Upper lobe of right lung (tissue), 1 donor: ENCODE measurements around the gene TMEM187. TPM values are rescaled to one million over a fixed set of nuclear protein-coding genes. Genes with fewer than 3 reads are reported as not detected.

Experiments
- ATAC-seq: fragments of 200-7000 bp; cut with Tn5 transposase; one replicate; pipeline ENCODE4 v1.9.1; 2020; ENCODE audit warnings: mild to moderate bottlenecking, moderate library complexity
- DNase-seq: peaks from one replicate; pipeline ENCODE4 v3.0.0-alpha.2; 2020
- H3K27ac ChIP-seq: fragments of 200-600 bp; one replicate; pipeline ENCODE4 v1.8.0; 2022
- H3K27me3 ChIP-seq: fragments of 200-600 bp; one replicate; pipeline ENCODE4 v1.8.0; 2022; ENCODE audit warnings: mild to moderate bottlenecking
- H3K36me3 ChIP-seq: fragments of 200-600 bp; one replicate; pipeline ENCODE4 v1.8.0; 2022
- H3K4me1 ChIP-seq: fragments of 200-600 bp; one replicate; pipeline ENCODE4 v1.8.0; 2022
- H3K4me3 ChIP-seq: fragments of 200-600 bp; one replicate; pipeline ENCODE4 v1.8.0; 2022; ENCODE audit warnings: mild to moderate bottlenecking
- H3K9me3 ChIP-seq: fragments of 200-600 bp; one replicate; pipeline ENCODE4 v1.8.0; 2022
- intact Hi-C: fragments of 100-400 bp; cut with DNase I; formaldehyde crosslinking; loops from one replicate; pipeline ENCODE4 v1.11.0; 2022
- total RNA-seq: library from RNA; stranded (reverse); fragmentation: NEBNext Ultra II Directional; extraction: Animal tissue kit (Norgen Biotek cat#: 25700); gene quantifications from one replicate; pipeline ENCODE4 v1.2.1, GENCODE V29; 2021
- TF ChIP-seq, protein P1 (sequence below): fragments of 200-600 bp; IDR thresholded peaks from one replicate; pipeline ENCODE4 v1.8.0; 2022; ENCODE audit warnings: antibody characterized with exemption
- donor health status: DM: no; HTN: yes; CAD: no; lungs with severe emphysema.

TMEM187 gene
- total RNA-seq, 1 donor from 2014 or later, result 9.0 TPM

GRCh38 chrX:154013001-154013421 lies 40.5 kb downstream of the TMEM187 start:
- ATAC-seq (no peak), DNase-seq (no peak)
- Histone ChIP-seq H3K27ac (peak overlapping the region; percentile 42), H3K36me3 (peaks cover 10% of the 10 kb centered on the region), H3K4me1 (no peaks in the 10 kb centered on the region), H3K4me3 (no peak overlapping the region), H3K27me3 (no peaks in the 10 kb centered on the region), H3K9me3 (no peaks in the 10 kb centered on the region)
- TF ChIP-seq, protein P1, sequence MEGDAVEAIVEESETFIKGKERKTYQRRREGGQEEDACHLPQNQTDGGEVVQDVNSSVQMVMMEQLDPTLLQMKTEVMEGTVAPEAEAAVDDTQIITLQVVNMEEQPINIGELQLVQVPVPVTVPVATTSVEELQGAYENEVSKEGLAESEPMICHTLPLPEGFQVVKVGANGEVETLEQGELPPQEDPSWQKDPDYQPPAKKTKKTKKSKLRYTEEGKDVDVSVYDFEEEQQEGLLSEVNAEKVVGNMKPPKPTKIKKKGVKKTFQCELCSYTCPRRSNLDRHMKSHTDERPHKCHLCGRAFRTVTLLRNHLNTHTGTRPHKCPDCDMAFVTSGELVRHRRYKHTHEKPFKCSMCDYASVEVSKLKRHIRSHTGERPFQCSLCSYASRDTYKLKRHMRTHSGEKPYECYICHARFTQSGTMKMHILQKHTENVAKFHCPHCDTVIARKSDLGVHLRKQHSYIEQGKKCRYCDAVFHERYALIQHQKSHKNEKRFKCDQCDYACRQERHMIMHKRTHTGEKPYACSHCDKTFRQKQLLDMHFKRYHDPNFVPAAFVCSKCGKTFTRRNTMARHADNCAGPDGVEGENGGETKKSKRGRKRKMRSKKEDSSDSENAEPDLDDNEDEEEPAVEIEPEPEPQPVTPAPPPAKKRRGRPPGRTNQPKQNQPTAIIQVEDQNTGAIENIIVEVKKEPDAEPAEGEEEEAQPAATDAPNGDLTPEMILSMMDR, result no peak
- intact Hi-C loops, result no loop called here

GRCh38 chrX:154013614-154014360 lies 41.2 kb downstream of the TMEM187 start:
- DNase-seq (peak; percentile 76), ATAC-seq (peak; percentile 74)
- H3K9me3 ChIP-seq, result no peaks in the 10 kb centered on the region
- no peaks in the 10 kb centered on the region for H3K4me1 ChIP-seq
- no peaks in the 10 kb centered on the region for H3K27me3 ChIP-seq
- H3K36me3 ChIP-seq, result peaks cover 10% of the 10 kb centered on the region
- TF ChIP-seq, protein P1, result peak; percentile 87
- H3K27ac ChIP-seq, result no peak overlapping the region
- H3K4me3 ChIP-seq, result no peak overlapping the region
- intact Hi-C loops, result no loop called here

DNA sequence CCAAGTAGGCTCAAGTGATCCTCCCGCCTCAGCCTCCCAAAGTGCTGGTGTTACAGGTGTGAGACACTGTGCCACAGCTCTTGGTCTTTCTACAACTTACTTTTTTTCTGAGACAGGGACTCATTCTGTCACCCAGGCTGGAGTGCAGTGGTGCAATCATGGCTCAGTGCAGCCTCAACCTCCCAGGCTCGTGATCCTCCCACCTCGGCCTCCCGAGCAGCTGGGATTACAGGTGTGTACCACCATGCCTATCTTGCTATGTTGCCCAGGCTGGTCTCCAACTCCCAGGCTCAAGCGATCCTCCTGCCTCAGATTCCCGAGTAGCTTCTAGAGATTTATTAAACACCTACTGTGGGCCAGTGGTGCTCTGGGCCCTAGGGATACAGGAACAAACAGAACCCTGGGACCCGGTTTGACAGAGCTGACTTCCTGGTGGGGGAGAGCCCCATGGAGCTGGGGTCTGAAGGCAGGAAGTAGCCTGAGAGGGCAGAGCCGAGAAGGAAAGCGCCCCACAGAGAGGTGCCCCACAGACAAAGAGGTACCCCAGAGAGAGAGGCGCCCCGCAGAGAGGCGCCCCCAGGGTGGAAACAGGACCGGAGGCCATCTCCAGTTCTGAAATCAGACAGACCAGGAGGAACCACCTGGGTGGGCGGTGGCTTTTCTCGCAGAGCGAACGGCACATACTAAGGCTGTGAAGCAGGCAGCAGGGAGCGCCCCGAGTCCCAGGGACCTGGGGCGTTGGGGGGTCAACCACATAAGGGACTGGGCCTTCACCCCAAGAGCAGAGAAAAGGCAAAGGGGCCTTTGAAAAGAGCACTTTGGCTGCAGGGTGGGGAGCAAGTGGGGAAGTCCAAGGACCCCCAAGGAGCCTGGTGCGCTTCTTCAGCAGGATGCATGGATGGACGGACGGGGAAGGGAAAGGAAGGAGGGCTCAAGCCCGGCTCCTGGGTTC lies 42.2 kb downstream of the TMEM187 start:
- DNase-seq, result no peak
- H3K9me3 ChIP-seq, result no peaks in the 10 kb centered on the region
- intact Hi-C loops, result no loop called here
- H3K27me3 ChIP-seq, result no peaks in the 10 kb centered on the region
- H3K36me3 ChIP-seq, result peaks cover 10% of the 10 kb centered on the region
- no peak overlapping the region for H3K27ac ChIP-seq
- H3K4me1 ChIP-seq, result no peaks in the 10 kb centered on the region
- no peak for ATAC-seq
- TF ChIP-seq, protein P1, result no peak
- H3K4me3 ChIP-seq, result no peak overlapping the region

DNA sequence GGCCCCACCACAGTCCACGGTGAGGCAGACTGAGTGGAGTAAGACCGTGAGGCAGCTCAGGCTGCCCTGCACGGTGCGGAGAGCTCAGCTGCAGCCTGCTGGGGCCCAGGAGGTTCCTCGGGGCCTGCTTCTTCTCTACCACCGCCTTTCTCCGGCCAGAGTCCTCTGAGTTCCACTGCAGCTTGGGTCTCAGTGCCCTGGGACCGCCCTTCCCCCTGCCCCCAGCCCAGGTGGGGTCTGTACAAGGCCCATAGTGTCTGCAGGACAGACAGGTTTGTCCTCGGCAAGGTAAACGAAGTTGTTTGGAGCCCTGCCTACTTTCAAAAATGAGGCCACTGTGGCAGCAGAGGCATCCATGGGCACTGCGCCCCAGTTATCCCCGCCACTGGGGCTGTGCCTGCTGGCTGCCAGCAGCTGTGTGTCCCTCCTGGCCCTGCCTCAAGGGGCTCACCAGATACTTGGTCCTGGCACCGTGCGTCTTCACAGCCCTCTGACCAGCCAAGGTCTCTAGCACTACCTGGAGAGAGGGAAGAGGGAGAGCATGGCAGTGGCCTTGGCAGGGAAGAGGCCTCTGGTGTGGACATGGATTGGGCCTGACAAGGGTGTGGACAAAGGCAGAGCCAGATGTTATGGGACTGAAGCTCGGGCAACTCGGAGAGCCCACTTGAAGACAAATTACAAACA lies 43.2 kb downstream of the TMEM187 start:
- Histone ChIP-seq H3K4me1 (no peaks in the 10 kb centered on the region), H3K4me3 (no peak overlapping the region), H3K27ac (no peak overlapping the region), H3K36me3 (peaks cover 10% of the 10 kb centered on the region), H3K27me3 (no peaks in the 10 kb centered on the region), H3K9me3 (no peaks in the 10 kb centered on the region)
- intact Hi-C loops, result no loop called here
- DNase-seq (no peak), ATAC-seq (no peak)
- TF ChIP-seq, protein P1, result no peak

DNA sequence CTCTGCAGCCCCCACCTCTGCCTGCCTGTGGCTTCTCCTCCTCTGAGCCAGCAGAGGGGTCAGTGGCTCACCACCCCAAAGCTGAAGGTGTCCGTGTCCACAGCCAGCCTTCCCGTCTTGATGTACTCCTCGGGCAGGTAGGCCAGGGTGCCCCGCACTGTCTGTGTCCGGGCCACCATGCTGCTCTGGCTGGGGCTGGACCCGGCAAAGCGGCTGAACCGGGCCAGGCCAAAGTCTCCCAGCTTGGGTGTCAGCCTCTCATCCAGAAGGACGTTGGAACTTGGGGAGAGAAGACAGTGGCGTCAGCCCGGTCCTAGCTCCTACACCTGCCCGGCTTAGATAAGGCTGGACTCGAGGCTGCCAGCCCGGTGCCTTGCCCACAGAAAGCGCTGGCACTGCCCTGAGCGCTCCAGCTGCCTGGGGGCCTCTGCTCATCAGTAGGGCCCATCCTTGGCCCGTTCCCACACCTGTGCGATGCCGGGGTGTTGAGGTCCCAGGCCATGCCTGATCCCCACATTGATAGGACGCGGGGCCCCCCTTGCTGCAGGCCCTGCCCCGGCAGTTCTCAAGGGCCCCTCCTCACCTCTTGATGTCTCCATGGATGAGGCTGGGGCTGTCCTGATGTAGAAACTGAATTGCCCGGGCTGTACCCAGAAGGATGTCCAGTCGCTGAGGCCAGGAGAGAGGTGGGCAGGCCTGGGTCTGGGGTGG lies 44.0 kb downstream of the TMEM187 start:
- no peaks in the 10 kb centered on the region for H3K9me3 ChIP-seq
- no peaks in the 10 kb centered on the region for H3K27me3 ChIP-seq
- TF ChIP-seq, protein P1, result no peak
- intact Hi-C loops, result no loop called here
- no peaks in the 10 kb centered on the region for H3K4me1 ChIP-seq
- H3K27ac ChIP-seq, result no peak overlapping the region
- ATAC-seq (no peak), DNase-seq (no peak)
- peaks cover 10% of the 10 kb centered on the region for H3K36me3 ChIP-seq
- no peak overlapping the region for H3K4me3 ChIP-seq
